NCI-H345 treated with DMSO at 0.1 percent for 48 hours (cell line): ENCODE data around the gene FBXO22.
"Not testable (repeated sequence)": the region's sequence is repeated elsewhere in the genome, so short reads cannot be mapped to it uniquely, and the experiment has no call there.

Experiments used
- DNase-seq: peaks from one replicate; lab custom pipeline; 2025; ENCODE audit not compliant: unreplicated experiment; lab: John Stamatoyannopoulos, UW

The FBXO22 gene

DNA sequence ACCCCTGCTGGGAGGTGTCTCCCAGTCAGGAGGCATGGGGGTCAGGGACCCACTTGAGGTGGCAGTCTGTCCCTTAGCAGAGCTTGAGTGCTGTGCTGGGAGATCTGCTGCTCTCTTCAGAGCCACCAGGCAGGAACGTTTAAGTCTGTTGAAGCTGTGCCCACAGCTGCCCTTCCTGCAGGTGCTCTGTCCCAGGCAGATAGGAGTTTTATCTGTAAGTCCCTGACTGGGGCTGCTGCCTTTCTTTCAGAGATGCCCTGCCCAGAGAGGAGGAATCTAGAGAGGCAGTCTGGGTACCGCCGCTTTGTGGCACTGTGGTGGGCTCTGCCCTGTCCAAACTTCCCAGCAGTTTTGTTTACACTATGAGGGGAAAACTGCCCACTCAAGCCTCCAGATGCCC lies 73.1 kb downstream of the FBXO22 start:
- not testable (repeated sequence) for DNase-seq

DNA sequence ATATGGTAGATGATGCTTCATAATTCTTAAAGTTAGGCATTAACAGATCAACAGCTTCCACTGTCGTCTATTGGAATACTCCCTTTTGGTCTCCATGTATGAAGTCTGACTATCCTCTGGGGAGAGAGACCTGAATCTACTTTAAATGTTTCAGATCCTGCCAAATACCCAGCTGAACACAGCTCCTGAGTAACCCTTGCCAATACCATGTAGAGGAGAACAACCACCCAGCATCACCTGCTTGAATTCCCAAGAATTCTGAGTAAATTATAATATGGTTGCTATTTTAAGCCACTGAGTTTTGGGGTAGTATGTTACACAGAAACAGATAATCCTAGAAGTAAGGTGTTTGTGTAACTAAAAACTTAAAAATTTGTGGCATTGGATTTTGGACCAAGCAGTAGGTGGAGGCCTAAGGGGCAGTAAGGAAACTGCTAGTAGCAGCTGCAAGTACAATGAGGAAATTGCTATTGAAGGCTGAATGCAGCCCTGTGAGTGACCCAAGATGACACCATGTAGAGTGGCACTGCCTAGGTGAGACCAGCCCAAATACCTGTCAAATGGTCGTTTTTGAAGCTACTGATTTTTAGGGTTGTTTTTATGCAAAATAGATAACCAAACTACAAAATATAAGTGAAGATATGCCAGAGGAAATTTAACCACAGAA lies 77.6 kb downstream of the FBXO22 start:
- no peak for DNase-seq

- DNase-seq = no peak
Observed at GRCh38 chr15:75982468-75982867, 78.8 kb downstream of the FBXO22 start.

DNA sequence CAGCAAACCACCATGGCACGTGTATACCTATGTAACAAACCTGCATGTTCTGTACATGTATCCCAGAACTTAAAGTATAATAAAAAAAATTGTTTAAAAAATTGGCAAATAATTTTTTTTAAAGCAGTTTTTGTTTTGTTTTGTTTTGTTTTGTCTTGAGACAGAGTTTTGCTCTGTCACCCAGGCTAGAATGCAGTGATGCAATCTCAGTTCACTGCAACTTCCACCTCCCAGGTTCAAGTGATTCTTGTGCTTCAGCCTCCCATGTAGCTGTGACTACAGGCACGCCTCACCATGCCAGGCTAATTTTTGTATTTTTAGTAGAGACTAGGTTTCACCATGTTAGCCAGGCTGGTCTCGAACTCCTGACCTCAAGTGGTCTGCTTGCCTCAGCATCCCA lies 81.0 kb downstream of the FBXO22 start:
- DNase-seq = not testable (repeated sequence)

DNA sequence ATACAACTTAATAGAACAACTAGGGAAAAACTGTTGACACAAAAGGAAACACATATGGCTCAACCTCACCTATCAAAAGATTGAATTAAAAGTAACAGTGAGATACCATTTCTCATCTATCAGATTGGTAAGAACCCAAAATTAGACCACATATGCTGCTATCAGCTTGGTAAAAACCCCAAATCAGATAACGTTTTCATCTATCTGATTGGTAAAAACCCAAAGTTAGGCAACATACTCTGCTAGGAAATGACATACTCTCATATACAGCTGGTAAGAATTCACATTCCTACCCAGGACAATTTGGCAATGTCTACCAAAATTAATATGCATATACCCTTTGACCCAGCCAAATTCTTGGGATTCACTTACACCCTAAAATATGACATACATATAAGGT lies 82.3 kb downstream of the FBXO22 start:
- DNase-seq = no peak

- no peak for DNase-seq
Observed at GRCh38 chr15:75989045-75989444, 85.4 kb downstream of the FBXO22 start.

DNA sequence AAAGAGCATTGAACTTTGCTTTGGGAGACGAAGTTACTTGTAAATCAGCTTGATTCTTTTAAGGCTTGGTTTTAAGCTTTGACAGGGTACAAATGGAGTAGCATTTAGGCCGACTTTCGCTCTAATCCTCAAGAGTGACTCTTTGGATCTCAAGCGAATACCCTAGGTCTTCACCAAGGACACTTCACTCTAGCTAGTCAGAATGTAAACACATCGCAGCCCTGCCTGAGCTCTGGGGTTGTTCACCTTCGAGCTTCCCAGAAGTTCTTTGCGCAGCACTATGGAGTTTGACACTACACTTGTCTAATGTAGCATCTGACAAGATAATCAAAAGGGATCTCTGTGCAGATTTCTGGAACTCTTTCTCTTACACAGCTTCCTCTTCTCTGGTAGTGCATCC lies 86.2 kb downstream of the FBXO22 start:
- no peak for DNase-seq
